Upper lobe of right lung (tissue), 1 donor: ENCODE data around the gene RBMS3. TPM values are rescaled to one million over a fixed set of nuclear protein-coding genes. Genes with fewer than 3 reads are reported as not detected.

Experiments used
- ATAC-seq: fragments of 200-7000 bp; cut with Tn5 transposase; one replicate; pipeline ENCODE4 v1.9.1; 2020; ENCODE audit warnings: mild to moderate bottlenecking, moderate library complexity
- DNase-seq: peaks from one replicate; pipeline ENCODE4 v3.0.0-alpha.2; 2020
- H3K27ac ChIP-seq: fragments of 200-600 bp; one replicate; pipeline ENCODE4 v1.8.0; 2022
- H3K27me3 ChIP-seq: fragments of 200-600 bp; one replicate; pipeline ENCODE4 v1.8.0; 2022; ENCODE audit warnings: mild to moderate bottlenecking
- H3K36me3 ChIP-seq: fragments of 200-600 bp; one replicate; pipeline ENCODE4 v1.8.0; 2022
- H3K4me1 ChIP-seq: fragments of 200-600 bp; one replicate; pipeline ENCODE4 v1.8.0; 2022
- H3K4me3 ChIP-seq: fragments of 200-600 bp; one replicate; pipeline ENCODE4 v1.8.0; 2022; ENCODE audit warnings: mild to moderate bottlenecking
- H3K9me3 ChIP-seq: fragments of 200-600 bp; one replicate; pipeline ENCODE4 v1.8.0; 2022
- CTCF ChIP-seq: fragments of 200-600 bp; IDR thresholded peaks from one replicate; pipeline ENCODE4 v1.8.0; 2022; ENCODE audit warnings: antibody characterized with exemption
- intact Hi-C: fragments of 100-400 bp; cut with DNase I; formaldehyde crosslinking; loops from one replicate; pipeline ENCODE4 v1.11.0; 2022
- total RNA-seq: library from RNA; stranded (reverse); fragmentation: NEBNext Ultra II Directional; extraction: Animal tissue kit (Norgen Biotek cat#: 25700); gene quantifications from one replicate; pipeline ENCODE4 v1.2.1, GENCODE V29; 2021
- donor health status: DM: no; HTN: yes; CAD: no; lungs with severe emphysema.

Gene RBMS3
- total RNA-seq, 1 donor from 2014 or later, result 85.9 TPM

GRCh38 chr3:29871087-29871486, 590.2 kb downstream of the RBMS3 start:
- H3K27me3 ChIP-seq, result no peaks in the 10 kb centered on the region
- no peaks in the 10 kb centered on the region for H3K36me3 ChIP-seq
- no peak for TF ChIP-seq CTCF
- no peak for DNase-seq
- H3K4me3 ChIP-seq, result no peak overlapping the region
- no peaks in the 10 kb centered on the region for H3K4me1 ChIP-seq
- H3K27ac ChIP-seq, result no peak overlapping the region
- intact Hi-C loops, result no loop called here
- no peak for ATAC-seq
- no peaks in the 10 kb centered on the region for H3K9me3 ChIP-seq

GRCh38 chr3:29880809-29881208, 599.9 kb downstream of the RBMS3 start:
- no peak for DNase-seq
- no peak for ATAC-seq
- no peak overlapping the region for H3K4me3 ChIP-seq
- H3K27me3 ChIP-seq, result no peaks in the 10 kb centered on the region
- H3K36me3 ChIP-seq, result no peaks in the 10 kb centered on the region
- no peak overlapping the region for H3K27ac ChIP-seq
- no peak for TF ChIP-seq CTCF
- no peaks in the 10 kb centered on the region for H3K9me3 ChIP-seq
- H3K4me1 ChIP-seq, result no peaks in the 10 kb centered on the region
- intact Hi-C loops, result no loop called here

- H3K4me1 ChIP-seq, result no peaks in the 10 kb centered on the region
- no peaks in the 10 kb centered on the region for H3K27me3 ChIP-seq
- H3K27ac ChIP-seq, result no peak overlapping the region
- H3K4me3 ChIP-seq, result no peak overlapping the region
- intact Hi-C loops, result no loop called here
- H3K36me3 ChIP-seq, result no peaks in the 10 kb centered on the region
- no peaks in the 10 kb centered on the region for H3K9me3 ChIP-seq
- DNase-seq (no peak), ATAC-seq (no peak)
- TF ChIP-seq CTCF, result no peak
Measured at GRCh38 chr3:29887451-29887850, 606.6 kb downstream of the RBMS3 start.

- DNase-seq (no peak), ATAC-seq (no peak)
- intact Hi-C loops, result no loop called here
Measured at GRCh38 chr3:29889215-29889614, 608.3 kb downstream of the RBMS3 start.

GRCh38 chr3:29890801-29891200, 609.9 kb downstream of the RBMS3 start:
- ATAC-seq (no peak), DNase-seq (no peak)
- H3K36me3 ChIP-seq, result no peaks in the 10 kb centered on the region
- H3K9me3 ChIP-seq, result no peaks in the 10 kb centered on the region
- H3K4me3 ChIP-seq, result no peak overlapping the region
- no peak for TF ChIP-seq CTCF
- intact Hi-C loops, result no loop called here
- H3K27me3 ChIP-seq, result no peaks in the 10 kb centered on the region
- no peaks in the 10 kb centered on the region for H3K4me1 ChIP-seq
- H3K27ac ChIP-seq, result no peak overlapping the region

More at GRCh38 chr3:29889215-29889614, 608.3 kb downstream of the RBMS3 start:
- no peaks in the 10 kb centered on the region for H3K4me1 ChIP-seq
- H3K36me3 ChIP-seq, result no peaks in the 10 kb centered on the region
- no peaks in the 10 kb centered on the region for H3K27me3 ChIP-seq
- no peak overlapping the region for H3K4me3 ChIP-seq
- no peaks in the 10 kb centered on the region for H3K9me3 ChIP-seq
- TF ChIP-seq CTCF, result no peak
- H3K27ac ChIP-seq, result no peak overlapping the region

- ATAC-seq, result no peak
Measured at GRCh38 chr3:29892976-29893554, 612.2 kb downstream of the RBMS3 start.

More at GRCh38 chr3:29892976-29893554, 612.2 kb downstream of the RBMS3 start:
- Histone ChIP-seq H3K36me3 (no peaks in the 10 kb centered on the region), H3K27ac (no peak overlapping the region), H3K4me3 (no peak overlapping the region), H3K4me1 (no peaks in the 10 kb centered on the region), H3K27me3 (no peaks in the 10 kb centered on the region), H3K9me3 (no peaks in the 10 kb centered on the region)
- DNase-seq, result no peak
- intact Hi-C loops, result no loop called here
- no peak for TF ChIP-seq CTCF
